ENCODE data around the gene GAS2. TPM values are rescaled to one million over a fixed set of nuclear protein-coding genes. Genes with fewer than 3 reads are reported as not detected.

Gene GAS2
- total and polyA plus RNA-seq, 7 donors = 1.1 to 4.8 (median 1.6) TPM

- H3K27ac ChIP-seq = no peak overlapping the region
- intact Hi-C loops (cut with DNase I) = no loop called here
- H3K27me3 ChIP-seq = no peaks in the 10 kb centered on the region
- H3K4me3 ChIP-seq = no peak overlapping the region
- no peak for TF ChIP-seq POLR2A (IDR thresholded peaks at IDR 0.05)
- no peak for TF ChIP-seq POLR2AphosphoS5 (IDR thresholded peaks at IDR 0.05)
- TF ChIP-seq EP300 (IDR thresholded peaks at IDR 0.05) = no peak
- TF ChIP-seq CTCF (IDR thresholded peaks at IDR 0.05) = no peak
- H3K4me1 ChIP-seq = peaks cover 0 to 11% (median 0%) of the 10 kb centered on the region in 4 donors
- no peaks in the 10 kb centered on the region for H3K9me3 ChIP-seq
- DNase-seq = no peak
- H3K36me3 ChIP-seq = no peaks in the 10 kb centered on the region
Measured at GRCh38 chr11:22702031-22702430, 35.6 kb downstream of the GAS2 start.

GRCh38 chr11:22703040-22703439 lies 36.6 kb downstream of the GAS2 start:
- intact Hi-C loops (cut with DNase I) = no loop called here
- WGBS, 2 donors = 8 to 39% methylated on average over 3 of the region's 3 CpGs
- no peaks in the 10 kb centered on the region for H3K9me3 ChIP-seq
- TF ChIP-seq CTCF (IDR thresholded peaks at IDR 0.05) (no peak), POLR2A (IDR thresholded peaks at IDR 0.05) (no peak), EP300 (IDR thresholded peaks at IDR 0.05) (no peak), POLR2AphosphoS5 (IDR thresholded peaks at IDR 0.05) (no peak)
- H3K27ac ChIP-seq = no peak overlapping the region
- peaks cover 0 to 11% (median 0%) of the 10 kb centered on the region in 4 donors for H3K4me1 ChIP-seq
- no peak for DNase-seq
- H3K36me3 ChIP-seq = no peaks in the 10 kb centered on the region
- no peak overlapping the region for H3K4me3 ChIP-seq
- no peaks in the 10 kb centered on the region for H3K27me3 ChIP-seq

GRCh38 chr11:22703591-22703990 lies 37.2 kb downstream of the GAS2 start:
- H3K27ac ChIP-seq = no peak overlapping the region
- no peak overlapping the region for H3K4me3 ChIP-seq
- DNase-seq = no peak
- H3K4me1 ChIP-seq = peaks cover 0 to 11% (median 0%) of the 10 kb centered on the region in 4 donors
- no peaks in the 10 kb centered on the region for H3K36me3 ChIP-seq
- intact Hi-C loops (cut with DNase I) = no loop called here
- no peaks in the 10 kb centered on the region for H3K27me3 ChIP-seq
- TF ChIP-seq CTCF (IDR thresholded peaks at IDR 0.05) (no peak), POLR2AphosphoS5 (IDR thresholded peaks at IDR 0.05) (no peak)
- no peaks in the 10 kb centered on the region for H3K9me3 ChIP-seq
- WGBS, 2 donors = 45 to 62% methylated on average over 2 of the region's 2 CpGs

GRCh38 chr11:22707119-22707899 lies 40.9 kb downstream of the GAS2 start:
- H3K4me3 ChIP-seq = no peak overlapping the region
- H3K4me1 ChIP-seq = peaks cover 0 to 11% (median 0%) of the 10 kb centered on the region in 4 donors
- H3K9me3 ChIP-seq = no peaks in the 10 kb centered on the region
- intact Hi-C loops (cut with DNase I) = no loop called here
- no peaks in the 10 kb centered on the region for H3K36me3 ChIP-seq
- TF ChIP-seq CTCF (IDR thresholded peaks at IDR 0.05) (no peak), POLR2AphosphoS5 (IDR thresholded peaks at IDR 0.05) (no peak), EP300 (IDR thresholded peaks at IDR 0.05) (no peak), POLR2A (IDR thresholded peaks at IDR 0.05) (no peak)
- H3K27me3 ChIP-seq = no peaks in the 10 kb centered on the region
- WGBS, 2 donors = 46 to 66% methylated on average over 3 of the region's 3 CpGs
- no peak for DNase-seq
- no peak overlapping the region for H3K27ac ChIP-seq
